Nephron progenitor cell (in vitro differentiated cells): ENCODE results near the gene ANKDD1A.

ENCODE experiments used
- DNase-seq: peaks from one replicate; pipeline ENCODE4 v3.0.0; 2021
- H3K27ac Mint-ChIP-seq: 2 replicates; pipeline ENCODE4 v1.8.0; 2021; ENCODE audit warnings: mild to moderate bottlenecking, moderate library complexity, mixed read lengths
- H3K27me3 Mint-ChIP-seq: 2 replicates; pipeline ENCODE4 v1.8.0; 2021; ENCODE audit warnings: mild to moderate bottlenecking, low read depth, mixed read lengths; ENCODE audit not compliant: poor library complexity
- H3K36me3 Mint-ChIP-seq: 2 replicates; pipeline ENCODE4 v1.8.0; 2021; ENCODE audit warnings: low read depth, mixed read lengths
- H3K4me1 Mint-ChIP-seq: 2 replicates; pipeline ENCODE4 v1.8.0; 2021; ENCODE audit warnings: mixed read lengths
- H3K4me3 Mint-ChIP-seq: 2 replicates; pipeline ENCODE4 v1.8.0; 2021; ENCODE audit warnings: mild to moderate bottlenecking, moderate library complexity, mixed read lengths
- H3K9me3 Mint-ChIP-seq: 2 replicates; pipeline ENCODE4 v1.8.0; 2021; ENCODE audit warnings: mild to moderate bottlenecking, moderate library complexity, mixed read lengths
- TF ChIP-seq, protein P1 (sequence below): fragments of 200-600 bp; sonication (generic); IDR thresholded peaks from 2 replicates; pipeline ENCODE4 v1.5.0; 2021; ENCODE audit warnings: antibody characterized with exemption

The ANKDD1A gene

DNA sequence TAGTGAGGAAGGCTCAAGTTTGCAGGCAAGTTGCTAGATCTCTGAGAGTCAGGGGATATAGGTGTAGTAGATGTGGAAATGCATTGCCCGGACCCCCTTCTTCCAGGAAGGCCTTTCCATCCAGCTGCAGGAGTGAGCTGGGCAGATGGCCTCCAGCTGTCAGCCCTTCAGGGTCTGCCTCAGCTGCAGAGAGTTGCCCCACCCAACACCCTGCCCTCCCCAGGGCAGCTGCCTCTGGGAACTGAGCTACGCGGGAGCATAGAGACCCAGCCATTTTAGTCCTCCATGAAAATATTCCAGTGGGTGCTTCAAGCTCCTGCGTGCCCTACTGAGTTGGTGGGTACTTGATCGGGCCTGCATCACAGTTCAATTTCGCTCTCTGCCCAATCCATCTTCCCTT, 48.5 kb downstream of the ANKDD1A start:
- TF ChIP-seq, protein P1, sequence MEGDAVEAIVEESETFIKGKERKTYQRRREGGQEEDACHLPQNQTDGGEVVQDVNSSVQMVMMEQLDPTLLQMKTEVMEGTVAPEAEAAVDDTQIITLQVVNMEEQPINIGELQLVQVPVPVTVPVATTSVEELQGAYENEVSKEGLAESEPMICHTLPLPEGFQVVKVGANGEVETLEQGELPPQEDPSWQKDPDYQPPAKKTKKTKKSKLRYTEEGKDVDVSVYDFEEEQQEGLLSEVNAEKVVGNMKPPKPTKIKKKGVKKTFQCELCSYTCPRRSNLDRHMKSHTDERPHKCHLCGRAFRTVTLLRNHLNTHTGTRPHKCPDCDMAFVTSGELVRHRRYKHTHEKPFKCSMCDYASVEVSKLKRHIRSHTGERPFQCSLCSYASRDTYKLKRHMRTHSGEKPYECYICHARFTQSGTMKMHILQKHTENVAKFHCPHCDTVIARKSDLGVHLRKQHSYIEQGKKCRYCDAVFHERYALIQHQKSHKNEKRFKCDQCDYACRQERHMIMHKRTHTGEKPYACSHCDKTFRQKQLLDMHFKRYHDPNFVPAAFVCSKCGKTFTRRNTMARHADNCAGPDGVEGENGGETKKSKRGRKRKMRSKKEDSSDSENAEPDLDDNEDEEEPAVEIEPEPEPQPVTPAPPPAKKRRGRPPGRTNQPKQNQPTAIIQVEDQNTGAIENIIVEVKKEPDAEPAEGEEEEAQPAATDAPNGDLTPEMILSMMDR = no peak
- no peak for DNase-seq
- Mint-ChIP-seq H3K36me3 (peaks cover 97% of the 10 kb centered on the region), H3K9me3 (peaks cover 8% of the 10 kb centered on the region), H3K4me3 (no peak overlapping the region), H3K27ac (peak overlapping the region; percentile 94), H3K27me3 (peaks cover 3% of the 10 kb centered on the region), H3K4me1 (no peaks in the 10 kb centered on the region)

- no peak for DNase-seq
- peaks cover 96% of the 10 kb centered on the region for H3K36me3 Mint-ChIP-seq
- H3K4me1 Mint-ChIP-seq = no peaks in the 10 kb centered on the region
- H3K27ac Mint-ChIP-seq = peak overlapping the region; percentile 61
- no peak overlapping the region for H3K4me3 Mint-ChIP-seq
- TF ChIP-seq, protein P1 = no peak
- no peaks in the 10 kb centered on the region for H3K9me3 Mint-ChIP-seq
- H3K27me3 Mint-ChIP-seq = peaks cover 3% of the 10 kb centered on the region
Measured at GRCh38 chr15:64961013-64961412, 49.3 kb downstream of the ANKDD1A start.

DNA sequence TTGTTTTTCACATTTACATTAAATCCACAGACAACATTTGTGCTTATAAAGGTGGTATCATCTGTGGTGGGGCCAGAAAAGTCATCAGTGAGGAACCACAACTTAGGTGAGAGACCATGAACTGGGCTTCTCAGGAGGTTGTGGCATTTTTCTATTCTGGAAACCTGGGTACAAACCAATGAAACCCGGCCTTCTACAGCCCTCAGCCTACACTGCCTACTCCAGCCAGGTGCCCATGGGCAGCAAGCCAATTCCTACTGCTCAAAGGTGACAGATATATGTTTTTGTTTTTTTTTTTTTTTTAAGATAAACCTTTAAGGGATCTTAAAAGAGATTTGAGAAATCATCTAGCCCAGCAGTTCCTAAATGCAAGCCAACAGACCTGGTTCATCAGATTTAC, 57.7 kb downstream of the ANKDD1A start:
- H3K36me3 Mint-ChIP-seq = peaks cover 69% of the 10 kb centered on the region
- DNase-seq = no peak
- H3K27me3 Mint-ChIP-seq = no peaks in the 10 kb centered on the region
- no peaks in the 10 kb centered on the region for H3K9me3 Mint-ChIP-seq
- no peaks in the 10 kb centered on the region for H3K4me1 Mint-ChIP-seq
- TF ChIP-seq, protein P1 = no peak
- H3K4me3 Mint-ChIP-seq = no peak overlapping the region
- no peak overlapping the region for H3K27ac Mint-ChIP-seq

- H3K36me3 Mint-ChIP-seq = peaks cover 66% of the 10 kb centered on the region
- TF ChIP-seq, protein P1 = no peak
- DNase-seq = no peak
- no peaks in the 10 kb centered on the region for H3K9me3 Mint-ChIP-seq
- no peaks in the 10 kb centered on the region for H3K27me3 Mint-ChIP-seq
- no peak overlapping the region for H3K27ac Mint-ChIP-seq
- no peaks in the 10 kb centered on the region for H3K4me1 Mint-ChIP-seq
- no peak overlapping the region for H3K4me3 Mint-ChIP-seq
Measured at GRCh38 chr15:64970698-64971097, 59.0 kb downstream of the ANKDD1A start.

DNA sequence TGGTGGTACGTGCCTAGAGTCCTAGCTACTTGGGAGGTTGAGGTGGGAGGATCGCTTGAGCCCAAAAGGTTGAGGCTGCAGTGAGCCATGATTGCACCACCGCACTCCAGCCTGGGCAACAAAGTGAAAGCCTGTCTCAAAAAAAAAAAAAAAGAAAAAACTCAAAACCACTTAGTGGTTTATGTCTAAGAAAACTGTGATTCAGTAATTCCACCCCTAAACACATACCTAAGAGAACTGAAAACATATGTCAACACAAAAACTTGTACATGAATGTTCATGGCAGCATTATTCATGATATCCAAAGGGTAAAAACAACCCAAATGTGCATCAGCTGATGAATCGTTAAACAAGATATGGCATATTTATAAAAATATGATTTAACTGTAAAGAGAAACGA, 63.7 kb downstream of the ANKDD1A start:
- no peaks in the 10 kb centered on the region for H3K9me3 Mint-ChIP-seq
- TF ChIP-seq, protein P1 = no peak
- H3K4me1 Mint-ChIP-seq = peaks cover 17% of the 10 kb centered on the region
- H3K4me3 Mint-ChIP-seq = no peak overlapping the region
- H3K27me3 Mint-ChIP-seq = no peaks in the 10 kb centered on the region
- H3K27ac Mint-ChIP-seq = no peak overlapping the region
- H3K36me3 Mint-ChIP-seq = peaks cover 69% of the 10 kb centered on the region
- no peak for DNase-seq

DNA sequence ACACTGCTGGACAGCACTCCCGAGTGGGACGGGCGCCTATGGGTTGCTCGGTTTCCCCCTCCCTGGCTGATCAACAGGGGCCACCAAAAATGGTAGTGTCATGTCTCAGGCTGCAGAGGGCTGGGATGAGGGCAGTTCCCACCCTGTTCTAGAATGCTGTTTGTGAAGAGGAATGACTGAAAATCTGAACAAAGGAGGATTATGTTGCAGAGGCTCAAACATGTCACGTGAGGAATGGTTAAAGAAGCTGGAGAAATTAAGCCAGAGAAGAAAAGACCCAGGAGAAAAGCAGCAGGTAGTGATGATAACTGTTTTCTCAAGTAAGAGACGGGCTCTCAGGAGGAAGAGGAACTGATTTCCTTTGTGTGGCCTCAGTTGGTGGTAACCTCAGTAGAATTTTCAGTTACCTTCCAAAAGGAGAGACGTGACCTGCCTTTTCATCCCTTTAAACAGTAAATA, 67.6 kb downstream of the ANKDD1A start:
- no peak overlapping the region for H3K4me3 Mint-ChIP-seq
- no peaks in the 10 kb centered on the region for H3K27me3 Mint-ChIP-seq
- peaks cover 25% of the 10 kb centered on the region for H3K4me1 Mint-ChIP-seq
- peaks cover 54% of the 10 kb centered on the region for H3K36me3 Mint-ChIP-seq
- DNase-seq = peak; percentile 5
- TF ChIP-seq, protein P1 = no peak
- H3K27ac Mint-ChIP-seq = peak overlapping the region; percentile 96
- H3K9me3 Mint-ChIP-seq = no peaks in the 10 kb centered on the region
